Measurements from ENCODE around the gene LSM7. TPM values are rescaled to one million over a fixed set of nuclear protein-coding genes. Genes with fewer than 3 reads are reported as not detected.

Gene LSM7
- total and polyA plus RNA-seq, 2 of the 13 experiments (the other 11 are each of a cell fraction or from before 2014, with no cell fraction given), result 140 to 205 TPM

GRCh38 chr19:2333807-2334211 is 5.4 kb upstream of the LSM7 start (continued):
- TF ChIP-seq NKX3-1 (CRISPR knock-in tag; IDR thresholded peaks at IDR 0.05) (no peak), RNF219 (CRISPR knock-in tag; IDR thresholded peaks at IDR 0.05) (no peak)

- H3K79me2 ChIP-seq (ENCODE audit: insufficient read depth, low read length), result peaks cover 23% of the 10 kb centered on the region
- TF ChIP-seq KMT2A (CRISPR knock-in tag; IDR thresholded peaks at IDR 0.05) (0 out of 2 replicates have a peak, but pooled peaks have one; percentile 4), NONO (IDR thresholded peaks at IDR 0.05) (no peak), NONO (CRISPR knock-in tag; conservative IDR thresholded peaks at IDR 0.05) (no peak), SKIL (CRISPR knock-in tag; IDR thresholded peaks at IDR 0.05; ENCODE audit: borderline replicate concordance) (no peak), SIX4 (CRISPR knock-in tag; IDR thresholded peaks at IDR 0.05) (no peak), REST (IDR thresholded peaks at IDR 0.05; ENCODE audit: borderline replicate concordance in 1 of 2, low read depth in 1 of 2, low read length in 2 of 2) (no peak), ZNF746 (CRISPR knock-in tag; IDR thresholded peaks at IDR 0.05) (no peak), ZFX (CRISPR knock-in tag; IDR thresholded peaks at IDR 0.05; ENCODE audit: low read depth) (0 out of 2 replicates have a peak, but pooled peaks have one; percentile 28), RFX1 (IDR thresholded peaks at IDR 0.05) (no peak), ZNF180 (CRISPR knock-in tag; IDR thresholded peaks at IDR 0.05; ENCODE audit: borderline replicate concordance, low read depth) (no peak), TBP (CRISPR knock-in tag; IDR thresholded peaks at IDR 0.05) (no peak), HMG20B (CRISPR knock-in tag; conservative IDR thresholded peaks at IDR 0.05) (no peak)
Measured at GRCh38 chr19:2333027-2333806, 4.8 kb upstream of the LSM7 start.

More at GRCh38 chr19:2333027-2333806, 4.8 kb upstream of the LSM7 start:
- Histone ChIP-seq H3K4me2 (ENCODE audit: low read depth, low read length) (peak overlapping the region; percentile 57), H3K27me3 (ENCODE audit: control insufficient read depth in 1 of 2, insufficient read depth in 2 of 2, low read length in 2 of 2) (no peaks in the 10 kb centered on the region; a peak in 1 of 5 replicates), H2AFZ (ENCODE audit: low read length) (no peak overlapping the region), H3K36me3 (replicated peaks in 1 of 2; ENCODE audit: control insufficient read depth in 1 of 2, insufficient read depth in 2 of 2, low read length in 2 of 2) (no peaks in the 10 kb centered on the region), H3K4me3 (replicated peaks in 1 of 3; ENCODE audit: insufficient read depth in 1 of 3, low read depth in 2 of 3, low read length in 3 of 3) (peak overlapping the region in 1 of 3 experiments; percentile 45; a peak in 2 of 6 replicates), H3K9me3 (ENCODE audit: low read length) (no peaks in the 10 kb centered on the region), H3K27ac (ENCODE audit: extremely low read length, insufficient read depth, low read length) (no peak overlapping the region), H4K20me1 (ENCODE audit: insufficient read depth, low read length) (peaks cover 8% of the 10 kb centered on the region; the same call in 1 of the 2 replicates), H3K9ac (ENCODE audit: insufficient read depth, low read depth, low read length) (peak overlapping the region; percentile 33; the same call in 1 of the 2 replicates), H3K4me1 (ENCODE audit: insufficient read depth, low read length) (peaks cover 51% of the 10 kb centered on the region)
- no peak for DNase-seq (ENCODE audit: low spot score)
- CTCF ChIA-PET (ENCODE audit: low intra/inter-chr PET ratio, low total read pairs), result interaction anchor here (1.0 kb wide), 1 partner anchor 58 kb away, joined by 3 read pairs; no protein-coding TSS in a partner anchor
- BruUV-seq (replicated peaks), result no TSS peak
- POLR2A ChIA-PET, result interaction anchor here (0.6 to 1.2 kb wide), 2 partner anchors 143 to 851 kb away, joined by 3 read pairs; no protein-coding TSS in a partner anchor
- WGBS (ENCODE audit: low lambda C conversion rate), result 38% methylated on average over 14 of the region's 27 CpGs
- in situ Hi-C loops (cut with HindIII; ENCODE audit: extremely low pct_ligation_motif_present, low pct_unique_long_range_greater_than_20kb) (no loop called here), intact Hi-C loops (cut with micrococcal nuclease; ENCODE audit: unreplicated experiment) (no loop called here)
- FAIRE-seq, result no peak
- ATAC-seq, result no peak

Data from HepG2 (cell line).